CD14-positive monocyte (primary cell): ENCODE data around the gene EXOC3L1. TPM values are rescaled to one million over a fixed set of nuclear protein-coding genes. Genes with fewer than 3 reads are reported as not detected.

Source experiments
- DNase-seq, 3 donors: peaks; one replicate each; pipeline ENCODE4 v3.0.0-alpha.2; 2011 to 2022
- H2AFZ ChIP-seq: 2 replicates; pipeline ENCODE4 v1.6.0; 2012; ENCODE audit warnings: mild to moderate bottlenecking, low read depth, low read length, inconsistent platforms; ENCODE audit not compliant: insufficient read depth, poor library complexity, severe bottlenecking
- H3K27ac ChIP-seq, 2 donors: 1 replicate in 1 of 2; 2 replicates in 1 of 2; pipeline ENCODE4 v1.5.1; 2012 to 2013; ENCODE audit warnings: low read length in 2 of 2, control low read depth in 1 of 2, inconsistent platforms in 1 of 2, low read depth in 1 of 2, mild to moderate bottlenecking in 1 of 2
- H3K27me3 ChIP-seq, 2 donors: one replicate each; pipeline versions ENCODE4 v1.6.0 to v1.6.1; 2011 to 2013; ENCODE audit warnings: low read length in 2 of 2; ENCODE audit not compliant: control insufficient read depth in 2 of 2, insufficient read depth in 2 of 2
- H3K36me3 ChIP-seq, 2 donors: replicated peaks in 1 of 2; 1 replicate in 1 of 2; 2 replicates in 1 of 2; pipeline versions ENCODE4 v1.5.1 to v1.6.1; 2012 to 2013; ENCODE audit warnings: low read length in 2 of 2, control low read depth in 1 of 2, inconsistent platforms in 1 of 2, mild to moderate bottlenecking in 1 of 2; ENCODE audit not compliant: insufficient read depth in 2 of 2, control insufficient read depth in 1 of 2
- H3K4me1 ChIP-seq, 2 donors: 1 replicate in 1 of 2; 2 replicates in 1 of 2; pipeline versions ENCODE4 v1.5.1 to v1.6.1; 2012 to 2013; ENCODE audit warnings: low read length in 2 of 2, control low read depth in 1 of 2, inconsistent platforms in 1 of 2, mild to moderate bottlenecking in 1 of 2, moderate library complexity in 1 of 2; ENCODE audit not compliant: insufficient read depth in 2 of 2, control insufficient read depth in 1 of 2
- H3K4me2 ChIP-seq: replicated peaks from 2 replicates; pipeline ENCODE3; 2012; ENCODE audit warnings: low read length, moderate library complexity, mild to moderate bottlenecking; ENCODE audit not compliant: poor library complexity, severe bottlenecking; ENCODE audit errors: extremely low read depth
- H3K4me3 ChIP-seq, 3 experiments: fragments of 200-600 bp in 1 of 3; sonication (generic) in 1 of 3; replicated peaks in 1 of 3; 1 replicate in 2 of 3; 2 replicates in 1 of 3; pipeline ENCODE4 v1.5.1; 2011 to 2013; ENCODE audit warnings: low read length in 3 of 3, mild to moderate bottlenecking in 3 of 3, control low read depth in 2 of 3, low read depth in 2 of 3, inconsistent platforms in 1 of 3, moderate library complexity in 1 of 3
- H3K79me2 ChIP-seq: 2 replicates; pipeline ENCODE4 v1.6.0; 2012; ENCODE audit warnings: mild to moderate bottlenecking, control low read depth, inconsistent platforms, low read length, moderate library complexity; ENCODE audit not compliant: insufficient read depth
- H3K9ac ChIP-seq: 2 replicates; pipeline ENCODE4 v1.6.0; 2017; ENCODE audit warnings: low read length, mild to moderate bottlenecking; ENCODE audit not compliant: insufficient read depth, poor library complexity, severe bottlenecking
- H3K9me3 ChIP-seq, 2 donors: replicated peaks in 1 of 2; 1 replicate in 1 of 2; 2 replicates in 1 of 2; pipeline versions ENCODE4 v1.5.1 to v1.6.1; 2012 to 2013; ENCODE audit warnings: low read length in 2 of 2, control low read depth in 1 of 2; ENCODE audit not compliant: control insufficient read depth in 1 of 2, insufficient read depth in 1 of 2
- H4K20me1 ChIP-seq: 2 replicates; pipeline ENCODE4 v1.6.0; 2012; ENCODE audit warnings: mild to moderate bottlenecking, low read length, control low read depth, moderate library complexity; ENCODE audit not compliant: insufficient read depth
- H3K27ac Mint-ChIP-seq, 7 donors: one replicate each; pipeline ENCODE4 v1.8.0; 2020; ENCODE audit warnings: mild to moderate bottlenecking in 7 of 7, mixed read lengths in 7 of 7, moderate library complexity in 6 of 7, inconsistent platforms in 2 of 7
- H3K27me3 Mint-ChIP-seq, 3 donors: one replicate each; pipeline ENCODE4 v1.8.0; 2021 to 2022; ENCODE audit warnings: low read depth in 3 of 3, mild to moderate bottlenecking in 3 of 3, mixed read lengths in 3 of 3, moderate library complexity in 3 of 3, inconsistent platforms in 1 of 3
- H3K36me3 Mint-ChIP-seq, 2 donors: one replicate each; pipeline ENCODE4 v1.8.0; 2020; ENCODE audit warnings: mixed read lengths in 2 of 2, inconsistent platforms in 1 of 2, mild to moderate bottlenecking in 1 of 2
- H3K4me1 Mint-ChIP-seq: one replicate; pipeline ENCODE4 v1.8.0; 2020; ENCODE audit warnings: mild to moderate bottlenecking, mixed read lengths
- H3K4me3 Mint-ChIP-seq, 2 donors: one replicate each; pipeline ENCODE4 v1.8.0; 2020; ENCODE audit warnings: mild to moderate bottlenecking in 2 of 2, mixed read lengths in 2 of 2, moderate library complexity in 1 of 2
- H3K9me3 Mint-ChIP-seq, 7 donors: one replicate each; pipeline ENCODE4 v1.8.0; 2020 to 2022; ENCODE audit warnings: mixed read lengths in 7 of 7, mild to moderate bottlenecking in 6 of 7, moderate library complexity in 6 of 7, inconsistent platforms in 2 of 7
- whole genome bisulfite sequencing: methylation state at CpG from one replicate; pipeline ENCODE4 v1.1.5; 2013; ENCODE audit warnings: missing lambda C conversion rate; ENCODE audit not compliant: insufficient coverage; 5-methylcytosine and 5-hydroxymethylcytosine counted together
- intact Hi-C, 2 donors: fragments of 100-400 bp; cut with micrococcal nuclease; formaldehyde crosslinking; loops; one replicate each; pipeline versions ENCODE4 v1.15.0 to v1.15.1; 2023
- polyA plus RNA-seq, 3 donors: library from polyadenylated mRNA; depleted of rRNA in 1 of 3; unstranded in 2 of 3; stranded (reverse) in 1 of 3; fragments of 300-500 nt in 2 of 3; fragments of >200 nt in 1 of 3; fragmentation: Illumina TruSeq in 2 of 3; gene quantifications; 1 replicate in 2 of 3; 2 replicates in 1 of 3; pipeline ENCODE4 v1.2.3, GENCODE V29; 2012 to 2021
- TF ChIP-seq, protein P1 (sequence below): fragments of 200-600 bp; IDR thresholded peaks from one replicate; pipeline ENCODE4 v1.8.0; 2022; ENCODE audit warnings: antibody characterized with exemption, mild to moderate bottlenecking

The EXOC3L1 gene
- polyA plus RNA-seq, 3 donors = 2.8 to 3.7 (median 3.0) TPM

DNA sequence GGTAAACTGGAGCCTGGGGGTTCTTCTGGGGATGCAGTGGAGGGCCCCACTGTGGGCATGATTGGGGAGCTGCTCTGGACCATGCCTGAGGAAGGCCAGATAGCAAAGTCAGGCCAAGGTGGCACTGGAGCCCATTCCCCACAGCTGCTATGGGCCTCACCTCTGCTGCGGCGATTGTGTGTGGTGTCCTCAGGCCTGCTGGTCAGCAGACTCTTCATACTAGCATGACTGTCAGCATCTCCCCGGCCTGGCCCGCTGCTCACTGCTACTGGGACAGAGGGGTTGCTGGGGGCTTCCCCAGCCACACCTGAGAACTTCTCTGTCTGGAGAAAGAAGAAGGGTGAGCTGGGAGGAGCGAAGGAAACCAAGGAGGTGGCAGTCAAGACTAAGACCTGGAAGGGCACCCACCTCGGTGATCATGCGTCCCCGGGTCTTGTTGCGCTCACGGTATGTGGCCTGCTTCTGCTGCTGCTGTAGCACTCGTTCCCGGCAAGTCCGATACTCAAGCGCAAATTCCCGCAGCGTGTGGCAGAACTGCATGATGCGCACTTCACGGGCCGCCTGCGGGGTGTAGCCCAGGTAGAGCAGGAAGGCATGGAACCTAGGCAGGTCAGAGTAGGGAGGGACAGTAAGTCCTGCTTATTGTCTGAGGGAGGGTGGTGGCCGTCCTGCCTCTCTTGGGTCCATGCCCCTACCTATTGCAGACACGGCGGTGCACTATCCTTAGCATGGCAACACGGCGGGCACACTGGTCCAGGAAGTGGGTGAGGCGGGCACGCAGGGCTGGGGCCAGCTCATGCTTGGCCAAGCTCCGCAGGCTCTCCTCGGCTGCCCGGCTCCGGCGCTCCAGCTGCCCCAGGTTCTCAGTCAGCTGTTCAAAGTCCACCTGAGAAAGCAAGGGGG lies 40.2 kb upstream of the EXOC3L1 start:
- 95% methylated on average over 30 of the region's 32 CpGs for WGBS
- H3K36me3 ChIP-seq = peaks cover 59 to 68% of the 10 kb centered on the region in 2 donors
- H3K4me2 ChIP-seq = no peak overlapping the region
- Mint-ChIP-seq H3K27ac (peak overlapping the region in 1 of 7 donors; percentile 26), H3K27me3 (peaks cover 0 to 1% (median under 1%) of the 10 kb centered on the region in 3 donors), H3K36me3 (peaks cover 55 to 68% of the 10 kb centered on the region in 2 donors), H3K4me1 (peaks cover 25% of the 10 kb centered on the region), H3K4me3 (no peak overlapping the region), H3K9me3 (peaks cover 0 to 3% (median 0%) of the 10 kb centered on the region in 7 donors)
- H3K9ac ChIP-seq = no peak overlapping the region
- H3K79me2 ChIP-seq = peaks cover 28% of the 10 kb centered on the region
- no peaks in the 10 kb centered on the region for H3K9me3 ChIP-seq
- intact Hi-C loops = loop anchor here (5.0 kb wide), 1 partner anchor 38 kb away; the partner anchor contains the start of genes E2F4 (in 2 of the 2) and EXOC3L1 (in 2 of the 2)
- peaks cover 17 to 23% of the 10 kb centered on the region in 2 donors for H3K4me1 ChIP-seq
- no peak overlapping the region for H2AFZ ChIP-seq
- no peaks in the 10 kb centered on the region for H3K27me3 ChIP-seq
- peaks cover 41% of the 10 kb centered on the region for H4K20me1 ChIP-seq
- no peak overlapping the region for H3K4me3 ChIP-seq
- TF ChIP-seq, protein P1, sequence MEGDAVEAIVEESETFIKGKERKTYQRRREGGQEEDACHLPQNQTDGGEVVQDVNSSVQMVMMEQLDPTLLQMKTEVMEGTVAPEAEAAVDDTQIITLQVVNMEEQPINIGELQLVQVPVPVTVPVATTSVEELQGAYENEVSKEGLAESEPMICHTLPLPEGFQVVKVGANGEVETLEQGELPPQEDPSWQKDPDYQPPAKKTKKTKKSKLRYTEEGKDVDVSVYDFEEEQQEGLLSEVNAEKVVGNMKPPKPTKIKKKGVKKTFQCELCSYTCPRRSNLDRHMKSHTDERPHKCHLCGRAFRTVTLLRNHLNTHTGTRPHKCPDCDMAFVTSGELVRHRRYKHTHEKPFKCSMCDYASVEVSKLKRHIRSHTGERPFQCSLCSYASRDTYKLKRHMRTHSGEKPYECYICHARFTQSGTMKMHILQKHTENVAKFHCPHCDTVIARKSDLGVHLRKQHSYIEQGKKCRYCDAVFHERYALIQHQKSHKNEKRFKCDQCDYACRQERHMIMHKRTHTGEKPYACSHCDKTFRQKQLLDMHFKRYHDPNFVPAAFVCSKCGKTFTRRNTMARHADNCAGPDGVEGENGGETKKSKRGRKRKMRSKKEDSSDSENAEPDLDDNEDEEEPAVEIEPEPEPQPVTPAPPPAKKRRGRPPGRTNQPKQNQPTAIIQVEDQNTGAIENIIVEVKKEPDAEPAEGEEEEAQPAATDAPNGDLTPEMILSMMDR = no peak
- no peak overlapping the region for H3K27ac ChIP-seq
- no peak for DNase-seq

DNA sequence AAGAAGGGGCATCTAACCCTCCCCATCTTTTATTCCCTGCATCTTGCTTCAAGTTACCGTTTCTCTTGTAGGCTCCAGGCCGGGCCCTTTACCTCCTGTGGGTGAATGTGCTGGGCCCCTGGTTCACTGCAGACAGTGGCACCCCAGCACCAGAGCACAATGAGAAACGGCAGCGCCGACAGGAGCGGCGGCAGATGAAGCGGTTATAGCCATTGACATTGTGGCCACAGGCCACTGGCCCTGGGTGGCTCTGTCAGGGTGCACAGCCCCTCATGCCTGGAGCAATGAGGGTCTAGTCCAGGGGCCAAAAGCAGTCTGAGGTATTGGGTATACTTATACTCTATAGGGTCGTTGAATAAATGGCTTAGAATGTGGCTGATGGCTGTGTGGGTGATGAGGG lies 39.0 kb upstream of the EXOC3L1 start:
- H3K4me1 ChIP-seq = peaks cover 17 to 23% of the 10 kb centered on the region in 2 donors
- Mint-ChIP-seq H3K36me3 (peaks cover 43 to 55% of the 10 kb centered on the region in 2 donors), H3K9me3 (peaks cover 0 to 3% (median 0%) of the 10 kb centered on the region in 7 donors), H3K27ac (peak overlapping the region in 4 of 7 donors; percentile 8 to 57 (median 44)), H3K4me3 (no peak overlapping the region), H3K27me3 (peaks cover 0 to 1% (median 0%) of the 10 kb centered on the region in 3 donors), H3K4me1 (peaks cover 26% of the 10 kb centered on the region)
- no peak overlapping the region for H2AFZ ChIP-seq
- no peaks in the 10 kb centered on the region for H3K9me3 ChIP-seq
- no peaks in the 10 kb centered on the region for H3K27me3 ChIP-seq
- H3K27ac ChIP-seq = no peak overlapping the region
- no peak overlapping the region for H3K9ac ChIP-seq
- WGBS = 92% methylated on average over 7 of the region's 9 CpGs
- no peak overlapping the region for H3K4me3 ChIP-seq
- H3K36me3 ChIP-seq = peaks cover 49 to 55% of the 10 kb centered on the region in 2 donors
- DNase-seq = no peak
- TF ChIP-seq, protein P1 = no peak
- intact Hi-C loops = loop anchor here (5.0 kb wide), 1 partner anchor 37 kb away; the partner anchor contains the start of genes E2F4 (in 2 of the 2) and EXOC3L1 (in 2 of the 2)
- no peak overlapping the region for H3K4me2 ChIP-seq
- H4K20me1 ChIP-seq = peaks cover 41% of the 10 kb centered on the region
- H3K79me2 ChIP-seq = peaks cover 28% of the 10 kb centered on the region
